HUES48 (cell line): ENCODE data around the gene UBE2C.
"Not testable (repeated sequence)": the region's sequence is repeated elsewhere in the genome, so short reads cannot be mapped to it uniquely, and the experiment has no call there.

Experiments
- H3K27ac ChIP-seq: one replicate; pipeline ENCODE4 v1.7.0; 2013; ENCODE audit warnings: low read depth, low read length, inconsistent platforms
- H3K27me3 ChIP-seq: 2 replicates; pipeline ENCODE4 v1.6.1; 2013; ENCODE audit warnings: mild to moderate bottlenecking, low read length; ENCODE audit not compliant: control insufficient read depth, insufficient read depth
- H3K36me3 ChIP-seq: 2 replicates; pipeline ENCODE4 v1.6.1; 2013; ENCODE audit warnings: low read length; ENCODE audit not compliant: control insufficient read depth, insufficient read depth
- H3K4me1 ChIP-seq: 2 replicates; pipeline ENCODE4 v1.6.1; 2013; ENCODE audit warnings: mild to moderate bottlenecking, low read length; ENCODE audit not compliant: control insufficient read depth, insufficient read depth
- H3K4me3 ChIP-seq: 2 replicates; pipeline ENCODE4 v1.5.1; 2013; ENCODE audit warnings: mild to moderate bottlenecking, low read depth, low read length
- H3K9ac ChIP-seq: 2 replicates; pipeline ENCODE4 v1.6.1; 2013; ENCODE audit warnings: mild to moderate bottlenecking, low read depth, low read length, moderate library complexity
- H3K9me3 ChIP-seq: 2 replicates; pipeline ENCODE4 v1.6.1; 2013; ENCODE audit warnings: low read length; ENCODE audit not compliant: control insufficient read depth, insufficient read depth

Gene UBE2C

GRCh38 chr20:45812157-45813005 lies at the start of gene UBE2C:
Gene UBE2C, plus strand, starts transcription at chr20:45812644. Its CDS starts 52 bp downstream, at chr20:45812696.
- Histone ChIP-seq H3K4me3 (peak within 1 kb of the TSS; percentile 93), H3K36me3 (peaks cover 67% of the 10 kb centered on the region), H3K4me1 (no peaks in the 10 kb centered on the region), H3K27ac (peak within 1 kb of the TSS; percentile 82), H3K27me3 (no peaks in the 10 kb centered on the region), H3K9me3 (no peaks in the 10 kb centered on the region), H3K9ac (peak within 1 kb of the TSS; percentile 88)

- peak overlapping the region; percentile 31 for H3K9ac ChIP-seq
Observed at GRCh38 chr20:45764618-45765282, 47.7 kb upstream of the UBE2C start.

GRCh38 chr20:45765307-45765875 lies 47.1 kb upstream of the UBE2C start:
- H3K9me3 ChIP-seq, result no peaks in the 10 kb centered on the region; the same call in 1 of the 2 replicates
- H3K9ac ChIP-seq, result peak overlapping the region; percentile 31
- H3K4me3 ChIP-seq, result peak overlapping the region; percentile 8; the same call in 1 of the 2 replicates

More at GRCh38 chr20:45764618-45765282, 47.7 kb upstream of the UBE2C start:
- not testable (repeated sequence) for H3K9me3 ChIP-seq, H3K27me3 ChIP-seq, H3K36me3 ChIP-seq
- Histone ChIP-seq H3K27ac (peak overlapping the region; percentile 97), H3K4me1 (peaks cover 35% of the 10 kb centered on the region), H3K4me3 (peak overlapping the region; percentile 8; the same call in 1 of the 2 replicates)

GRCh38 chr20:45765980-45766379 lies 46.5 kb upstream of the UBE2C start:
- H3K9me3 ChIP-seq, result no peaks in the 10 kb centered on the region
- H3K9ac ChIP-seq, result peak overlapping the region; percentile 31
- H3K27ac ChIP-seq, result peak overlapping the region; percentile 97
- H3K36me3 ChIP-seq, result no peaks in the 10 kb centered on the region
- H3K4me1 ChIP-seq, result peaks cover 38% of the 10 kb centered on the region
- no peaks in the 10 kb centered on the region for H3K27me3 ChIP-seq
- no peak overlapping the region for H3K4me3 ChIP-seq

More at GRCh38 chr20:45765307-45765875, 47.1 kb upstream of the UBE2C start:
- H3K27me3 ChIP-seq, result no peaks in the 10 kb centered on the region
- H3K4me1 ChIP-seq, result peaks cover 35% of the 10 kb centered on the region
- no peaks in the 10 kb centered on the region for H3K36me3 ChIP-seq
- H3K27ac ChIP-seq, result peak overlapping the region; percentile 97

- H3K9ac ChIP-seq, result no peak overlapping the region
- peaks cover 45% of the 10 kb centered on the region for H3K4me1 ChIP-seq
- H3K4me3 ChIP-seq, result no peak overlapping the region
- no peak overlapping the region for H3K27ac ChIP-seq
- no peaks in the 10 kb centered on the region for H3K9me3 ChIP-seq
- no peaks in the 10 kb centered on the region for H3K27me3 ChIP-seq
- H3K36me3 ChIP-seq, result no peaks in the 10 kb centered on the region
Observed at GRCh38 chr20:45768479-45768878, 44.0 kb upstream of the UBE2C start.

GRCh38 chr20:45771182-45771759 lies 41.2 kb upstream of the UBE2C start:
- H3K27me3 ChIP-seq, result no peaks in the 10 kb centered on the region
- H3K27ac ChIP-seq, result no peak overlapping the region
- no peaks in the 10 kb centered on the region for H3K36me3 ChIP-seq
- no peaks in the 10 kb centered on the region for H3K9me3 ChIP-seq
- no peak overlapping the region for H3K9ac ChIP-seq
- peaks cover 24% of the 10 kb centered on the region for H3K4me1 ChIP-seq
- H3K4me3 ChIP-seq, result no peak overlapping the region

- Histone ChIP-seq H3K36me3 (no peaks in the 10 kb centered on the region), H3K4me1 (peaks cover 10% of the 10 kb centered on the region)
Observed at GRCh38 chr20:45772693-45773092, 39.8 kb upstream of the UBE2C start.

GRCh38 chr20:45774945-45775344 lies 37.5 kb upstream of the UBE2C start:
- peaks cover 10% of the 10 kb centered on the region for H3K4me1 ChIP-seq
- H3K9ac ChIP-seq, result no peak overlapping the region
- H3K27me3 ChIP-seq, result no peaks in the 10 kb centered on the region
- H3K36me3 ChIP-seq, result no peaks in the 10 kb centered on the region
- H3K27ac ChIP-seq, result no peak overlapping the region
- no peak overlapping the region for H3K4me3 ChIP-seq
- H3K9me3 ChIP-seq, result no peaks in the 10 kb centered on the region

More at GRCh38 chr20:45772693-45773092, 39.8 kb upstream of the UBE2C start:
- Histone ChIP-seq H3K4me3 (no peak overlapping the region), H3K27me3 (no peaks in the 10 kb centered on the region), H3K27ac (no peak overlapping the region), H3K9me3 (no peaks in the 10 kb centered on the region), H3K9ac (no peak overlapping the region)

- Histone ChIP-seq H3K27me3 (no peaks in the 10 kb centered on the region), H3K9me3 (no peaks in the 10 kb centered on the region), H3K4me1 (peaks cover 10% of the 10 kb centered on the region), H3K9ac (no peak overlapping the region), H3K36me3 (no peaks in the 10 kb centered on the region), H3K27ac (no peak overlapping the region), H3K4me3 (no peak overlapping the region)
Observed at GRCh38 chr20:45775411-45775810, 37.0 kb upstream of the UBE2C start.

- no peaks in the 10 kb centered on the region for H3K9me3 ChIP-seq
- H3K4me3 ChIP-seq, result no peak overlapping the region
- H3K9ac ChIP-seq, result no peak overlapping the region
- H3K27me3 ChIP-seq, result no peaks in the 10 kb centered on the region
- H3K36me3 ChIP-seq, result no peaks in the 10 kb centered on the region
- no peaks in the 10 kb centered on the region for H3K4me1 ChIP-seq
- no peak overlapping the region for H3K27ac ChIP-seq
Observed at GRCh38 chr20:45776931-45777330, 35.5 kb upstream of the UBE2C start.
